Activated naive CD4-positive, alpha-beta T cell treated with anti-CD3 and anti-CD28 coated beads, Interleukin-2, amount 50 U/mL, for 72 hours (primary cell): ENCODE results near the gene RIN3. TPM values are rescaled to one million over a fixed set of nuclear protein-coding genes. Genes with fewer than 3 reads are reported as not detected.
"Not testable (repeated sequence)": the region's sequence is repeated elsewhere in the genome, so short reads cannot be mapped to it uniquely, and the experiment has no call there.

Experiments used
- ATAC-seq, 2 donors: fragments of 150-1000 bp; cut with Tn5 transposase; 2 replicates each; pipeline ENCODE4 v1.10.0; 2021; ENCODE audit warnings: mild to moderate bottlenecking in 2 of 2, moderate library complexity in 2 of 2
- DNase-seq, 2 donors: peaks; one replicate each; pipeline ENCODE4 v3.0.0; 2021 to 2022; ENCODE audit warnings: low spot score in 2 of 2
- H3K27ac Mint-ChIP-seq, 2 donors: one replicate each; pipeline ENCODE4 v1.8.0; 2022; ENCODE audit warnings: mild to moderate bottlenecking in 2 of 2, mixed read lengths in 2 of 2
- H3K36me3 Mint-ChIP-seq, 2 donors: one replicate each; pipeline ENCODE4 v1.8.0; 2022; ENCODE audit warnings: mixed read lengths in 2 of 2
- H3K9me3 Mint-ChIP-seq, 2 donors: one replicate each; pipeline ENCODE4 v1.8.0; 2022; ENCODE audit warnings: mixed read lengths in 2 of 2
- total RNA-seq, 2 donors: library from RNA; stranded (reverse); gene quantifications; one replicate each; pipeline ENCODE4 v1.2.3, GENCODE V29; 2022

RIN3 gene
- total RNA-seq, 2 donors from 2014 or later, result 21.1 to 27.9 TPM

- peaks cover 47 to 65% of the 10 kb centered on the region in 2 donors for H3K36me3 Mint-ChIP-seq
- H3K27ac Mint-ChIP-seq, result no peak overlapping the region
- DNase-seq (no peak), ATAC-seq (no peak)
- H3K9me3 Mint-ChIP-seq, result peaks cover 24 to 49% of the 10 kb centered on the region in 2 donors
Measured at GRCh38 chr14:92624764-92625163, 111.2 kb downstream of the RIN3 start.

- DNase-seq (no peak), ATAC-seq (no peak)
- H3K36me3 Mint-ChIP-seq, result peaks cover 47 to 63% of the 10 kb centered on the region in 2 donors
- peaks cover 24 to 49% of the 10 kb centered on the region in 2 donors for H3K9me3 Mint-ChIP-seq
- H3K27ac Mint-ChIP-seq, result no peak overlapping the region
Measured at GRCh38 chr14:92625213-92625612, 111.6 kb downstream of the RIN3 start.

GRCh38 chr14:92626041-92626440 lies 112.5 kb downstream of the RIN3 start:
- Mint-ChIP-seq H3K27ac (no peak overlapping the region), H3K9me3 (peaks cover 24 to 49% of the 10 kb centered on the region in 2 donors), H3K36me3 (peaks cover 47 to 58% of the 10 kb centered on the region in 2 donors)
- DNase-seq (no peak), ATAC-seq (no peak)

GRCh38 chr14:92627707-92628215 lies 114.2 kb downstream of the RIN3 start:
- ATAC-seq (no peak), DNase-seq (no peak)
- Mint-ChIP-seq H3K36me3 (peaks cover 31 to 41% of the 10 kb centered on the region in 2 donors), H3K9me3 (peaks cover 11 to 34% of the 10 kb centered on the region in 2 donors), H3K27ac (no peak overlapping the region)

- peak overlapping the region; percentile 14 to 69 for H3K27ac Mint-ChIP-seq
- peaks cover 31 to 38% of the 10 kb centered on the region in 2 donors for H3K36me3 Mint-ChIP-seq
- DNase-seq (no peak), ATAC-seq (no peak)
- H3K9me3 Mint-ChIP-seq, result peaks cover 11 to 34% of the 10 kb centered on the region in 2 donors
Measured at GRCh38 chr14:92628636-92629035, 115.1 kb downstream of the RIN3 start.

GRCh38 chr14:92630367-92630766 lies 116.8 kb downstream of the RIN3 start:
- Mint-ChIP-seq H3K36me3 (peaks cover 20 to 33% of the 10 kb centered on the region in 2 donors), H3K9me3 (peaks cover 11 to 27% of the 10 kb centered on the region in 2 donors)

DNA sequence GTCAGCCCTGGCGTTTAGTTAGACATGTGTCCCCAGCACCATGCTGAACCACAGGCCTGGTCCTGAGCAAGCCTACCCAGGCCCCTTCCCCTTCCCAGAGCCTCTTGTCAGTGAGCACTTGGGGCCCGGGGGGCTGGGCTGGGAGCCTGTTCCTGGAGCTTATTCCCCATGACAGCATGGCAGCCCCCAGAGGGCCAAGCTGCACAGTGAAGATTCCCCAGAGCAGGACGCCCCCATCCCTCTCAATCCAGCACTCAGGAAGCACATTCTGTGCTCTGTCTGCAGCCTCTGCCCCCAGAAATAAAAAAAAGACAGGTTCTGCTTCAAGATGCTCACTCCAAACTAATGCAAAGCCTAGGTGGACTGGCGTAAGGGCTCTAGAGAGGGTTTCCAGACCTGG lies 117.5 kb downstream of the RIN3 start:
- Mint-ChIP-seq H3K36me3 (peaks cover 17 to 28% of the 10 kb centered on the region in 2 donors), H3K27ac (no peak overlapping the region), H3K9me3 (peaks cover 11 to 20% of the 10 kb centered on the region in 2 donors)
- ATAC-seq (no peak), DNase-seq (no peak)

More at GRCh38 chr14:92630367-92630766, 116.8 kb downstream of the RIN3 start:
- ATAC-seq, result no peak
- no peak for DNase-seq
- no peak overlapping the region for H3K27ac Mint-ChIP-seq

- Mint-ChIP-seq H3K27ac (no peak overlapping the region), H3K9me3 (peaks cover 4% of the 10 kb centered on the region in 2 donors), H3K36me3 (peaks cover 4 to 12% of the 10 kb centered on the region in 2 donors)
- no peak for DNase-seq
- no peak for ATAC-seq
Measured at GRCh38 chr14:92632546-92633273, 119.1 kb downstream of the RIN3 start.

DNA sequence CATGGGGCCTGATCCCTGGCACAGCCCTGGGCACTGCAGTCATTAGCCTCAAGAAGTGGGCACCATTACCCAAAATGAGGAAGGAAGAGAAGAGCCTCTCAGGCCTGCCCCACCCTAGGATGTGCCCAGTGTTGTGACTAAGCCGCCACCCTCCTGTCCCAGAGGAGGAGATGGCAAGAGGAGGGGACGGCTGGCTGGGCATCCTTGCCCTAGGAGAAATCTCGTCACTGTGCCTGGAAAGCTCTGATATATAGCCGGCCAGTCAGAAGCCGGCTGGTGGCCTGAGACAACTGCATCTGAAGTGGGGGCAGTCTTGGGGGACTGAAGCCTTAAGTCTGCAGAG lies 119.7 kb downstream of the RIN3 start:
- Mint-ChIP-seq H3K36me3 (peaks cover 0 to 6% of the 10 kb centered on the region in 2 donors), H3K9me3 (no peaks in the 10 kb centered on the region), H3K27ac (no peak overlapping the region)
- no peak for DNase-seq
- no peak for ATAC-seq

DNA sequence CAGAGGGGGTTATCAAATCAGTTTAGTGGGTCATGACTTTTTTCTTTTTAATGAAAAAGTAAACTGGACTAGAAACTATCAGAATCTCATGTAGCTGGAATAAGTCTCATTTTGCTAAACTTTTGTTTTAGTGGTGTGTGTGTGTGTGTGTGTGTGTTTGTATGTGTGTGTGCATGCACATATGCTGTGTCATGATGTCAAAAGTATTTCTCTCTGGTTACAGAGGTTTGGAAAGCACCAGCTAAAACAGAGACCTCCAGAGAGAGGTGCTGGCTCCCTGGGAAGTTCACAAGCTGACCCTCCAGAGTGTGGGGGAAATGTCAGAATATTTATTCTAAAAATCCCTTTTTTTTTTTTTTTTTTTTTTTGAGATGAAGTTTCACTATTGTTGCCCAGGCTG lies 120.1 kb downstream of the RIN3 start:
- Mint-ChIP-seq H3K27ac (no peak overlapping the region), H3K36me3 (peaks cover 0 to 4% of the 10 kb centered on the region in 2 donors), H3K9me3 (no peaks in the 10 kb centered on the region)
- ATAC-seq (no peak), DNase-seq (no peak)

DNA sequence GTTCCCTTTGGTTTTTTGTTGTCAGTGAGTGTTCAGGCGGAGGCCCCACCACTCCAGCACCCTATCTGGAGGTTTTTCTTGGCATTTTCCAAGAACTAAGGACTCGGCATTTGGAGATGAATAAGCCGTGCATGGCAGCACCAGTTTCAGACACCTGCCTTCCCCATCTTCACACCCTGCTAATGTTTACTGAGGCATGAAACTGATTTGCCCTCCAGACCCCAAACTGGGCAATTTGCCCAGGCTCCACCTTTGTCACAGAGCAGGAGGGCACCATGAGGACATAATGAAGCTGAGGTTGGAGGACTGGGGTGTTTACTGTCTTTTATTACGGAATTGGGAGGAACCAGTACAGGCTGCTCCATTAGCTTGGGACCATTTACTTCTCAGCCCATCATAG lies 121.5 kb downstream of the RIN3 start:
- H3K27ac Mint-ChIP-seq, result no peak overlapping the region
- no peak for ATAC-seq
- no peaks in the 10 kb centered on the region for H3K36me3 Mint-ChIP-seq
- DNase-seq, result no peak
- no peaks in the 10 kb centered on the region for H3K9me3 Mint-ChIP-seq

DNA sequence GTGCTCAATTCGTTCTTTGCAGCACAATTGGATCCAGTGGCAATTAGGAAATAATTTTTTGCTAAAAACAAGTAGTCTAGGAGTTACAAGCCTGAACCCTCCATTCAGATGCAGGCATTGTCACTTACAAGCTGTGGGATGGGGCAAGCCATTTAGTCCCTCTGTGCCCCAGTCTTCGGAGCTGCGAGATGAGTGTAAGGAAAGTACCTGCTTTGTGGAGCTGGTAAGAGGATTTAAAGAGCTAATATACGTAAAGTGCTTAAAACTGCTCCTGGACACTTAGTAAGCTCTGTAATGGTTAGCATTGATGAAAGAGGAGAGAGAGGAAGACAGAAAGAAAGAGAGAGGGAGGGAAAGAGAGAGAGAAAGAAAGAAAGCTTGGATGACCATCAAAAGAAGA lies 122.3 kb downstream of the RIN3 start:
- H3K36me3 Mint-ChIP-seq, result no peaks in the 10 kb centered on the region
- H3K9me3 Mint-ChIP-seq, result no peaks in the 10 kb centered on the region
- DNase-seq (no peak), ATAC-seq (no peak)
- peak overlapping the region in 1 of 2 donors; percentile 71 for H3K27ac Mint-ChIP-seq

- H3K36me3 Mint-ChIP-seq, result no peaks in the 10 kb centered on the region
- DNase-seq (no peak), ATAC-seq (no peak)
- H3K27ac Mint-ChIP-seq, result no peak overlapping the region
- H3K9me3 Mint-ChIP-seq, result no peaks in the 10 kb centered on the region
Measured at GRCh38 chr14:92637228-92637627, 123.6 kb downstream of the RIN3 start.

DNA sequence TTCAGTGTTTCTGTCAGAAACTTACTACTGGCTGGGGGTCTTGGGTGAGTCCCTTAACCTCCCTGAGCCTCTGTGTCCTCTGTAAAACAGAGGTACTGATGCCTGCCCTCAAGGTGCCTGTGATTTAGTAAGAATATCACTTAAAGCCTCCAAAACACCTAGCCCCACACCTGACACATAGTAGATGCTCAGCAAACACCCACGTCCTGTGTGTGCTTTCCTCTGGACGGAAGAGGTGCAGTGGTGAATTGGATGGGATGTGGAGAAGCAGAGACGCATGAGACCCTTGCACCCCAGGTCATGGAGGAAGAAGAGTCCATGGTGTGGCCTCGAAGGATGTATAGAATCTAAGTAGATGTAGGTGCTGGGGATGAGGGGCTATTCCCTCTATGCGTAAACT lies 124.3 kb downstream of the RIN3 start:
- no peaks in the 10 kb centered on the region for H3K36me3 Mint-ChIP-seq
- no peaks in the 10 kb centered on the region for H3K9me3 Mint-ChIP-seq
- no peak for ATAC-seq
- DNase-seq, result no peak
- H3K27ac Mint-ChIP-seq, result peak overlapping the region; percentile 19 to 55

DNA sequence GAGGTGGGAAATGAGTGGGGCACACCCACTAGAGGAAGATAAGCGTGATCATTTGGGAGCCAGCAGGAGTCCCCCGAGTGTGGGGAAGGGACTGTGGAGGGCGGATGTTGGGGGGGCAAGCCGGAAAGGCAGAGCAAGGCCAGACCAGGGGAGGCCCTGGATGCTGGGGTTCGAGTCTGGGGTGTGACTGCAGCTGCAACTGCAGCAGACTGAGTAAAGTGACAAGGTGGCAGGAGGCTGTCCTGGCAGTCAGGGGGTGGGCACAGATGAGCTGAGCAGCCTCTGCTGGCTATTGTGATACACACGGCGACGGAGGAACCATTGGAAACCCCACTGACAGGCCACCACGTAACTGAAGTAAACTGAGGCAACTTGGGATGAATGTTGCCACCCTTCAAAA lies 124.7 kb downstream of the RIN3 start:
- Mint-ChIP-seq H3K36me3 (no peaks in the 10 kb centered on the region), H3K9me3 (no peaks in the 10 kb centered on the region), H3K27ac (peak overlapping the region; percentile 19 to 55)
- DNase-seq (no peak), ATAC-seq (no peak)

DNA sequence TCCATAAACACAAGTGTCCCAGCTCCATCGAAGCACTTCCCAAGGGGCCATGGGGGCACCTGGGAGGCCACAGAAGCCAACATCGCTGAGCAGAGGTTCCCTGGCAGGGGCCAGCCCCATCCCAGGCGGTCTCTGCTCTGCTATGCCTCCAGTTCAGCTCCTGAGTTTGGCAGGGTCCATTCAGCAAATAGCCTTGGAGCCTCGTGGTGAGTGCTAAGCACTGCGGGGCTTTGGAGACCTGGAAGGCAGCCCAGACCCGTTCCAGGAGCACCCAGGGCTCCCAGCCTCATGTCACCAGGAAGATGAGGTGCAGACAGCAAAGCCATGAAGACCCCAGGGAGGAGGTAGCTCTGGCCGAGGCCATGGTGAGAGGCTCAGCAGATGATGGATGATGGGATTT lies 125.3 kb downstream of the RIN3 start:
- DNase-seq, result no peak
- Mint-ChIP-seq H3K9me3 (no peaks in the 10 kb centered on the region), H3K27ac (no peak overlapping the region), H3K36me3 (no peaks in the 10 kb centered on the region)
- peak in 1 of 2 donors; percentile 41 for ATAC-seq

DNA sequence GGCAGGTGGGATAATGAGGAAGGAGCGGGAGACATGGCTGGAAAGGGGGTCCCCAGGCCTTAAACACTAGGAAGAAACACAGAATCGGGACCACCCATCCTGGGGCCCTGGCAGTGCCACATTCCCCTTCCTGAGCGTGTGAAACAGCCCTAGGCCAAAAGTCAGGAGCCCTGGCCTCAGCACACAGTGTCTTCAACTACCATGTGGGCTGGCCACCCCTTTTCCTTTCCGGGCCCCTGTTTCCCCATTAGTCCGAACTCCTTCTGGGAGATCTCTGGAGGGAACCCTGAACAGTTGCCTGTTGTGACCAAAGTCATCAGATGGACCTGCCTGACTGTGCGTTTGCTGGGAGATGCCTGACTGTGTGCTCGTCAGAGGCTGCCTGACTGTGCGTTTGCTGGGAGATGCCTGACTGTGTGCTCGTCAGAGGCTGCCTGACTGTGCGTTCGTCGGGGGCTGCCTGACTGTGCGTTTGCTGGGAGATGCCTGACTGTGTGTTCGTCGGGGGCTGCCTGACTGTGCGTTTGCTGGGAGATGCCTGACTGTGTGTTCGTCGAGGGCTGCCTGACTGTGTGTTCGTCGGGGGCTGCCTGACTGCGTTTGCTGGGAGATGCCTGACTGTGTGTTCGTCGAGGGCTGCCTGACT lies 126.0 kb downstream of the RIN3 start:
- not testable (repeated sequence) for H3K27ac Mint-ChIP-seq, DNase-seq, H3K36me3 Mint-ChIP-seq, ATAC-seq, H3K9me3 Mint-ChIP-seq

DNA sequence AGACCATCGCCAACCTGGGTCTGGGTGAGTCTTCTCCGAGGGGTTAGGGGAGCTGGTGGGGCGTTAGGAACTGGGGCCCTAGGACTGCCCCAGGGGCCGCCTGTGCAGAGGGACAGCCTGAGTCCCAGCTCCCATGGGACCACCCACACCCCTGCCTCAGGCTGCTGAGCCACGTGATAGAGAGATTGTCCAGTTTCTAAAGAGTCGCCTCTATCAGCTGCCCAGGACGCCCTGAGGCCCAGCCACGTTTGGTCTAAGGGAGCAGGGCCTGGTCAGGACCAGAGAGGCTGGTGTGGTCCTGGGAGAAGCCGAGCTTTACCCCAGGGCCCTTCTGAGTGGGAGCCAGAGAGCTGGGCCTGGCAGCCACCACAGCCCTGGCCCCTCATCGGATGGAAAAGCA lies 127.7 kb downstream of the RIN3 start:
- Mint-ChIP-seq H3K9me3 (peaks cover 4 to 6% of the 10 kb centered on the region in 2 donors), H3K36me3 (peaks cover 11 to 23% of the 10 kb centered on the region in 2 donors), H3K27ac (no peak overlapping the region)
- DNase-seq, result no peak
- ATAC-seq, result no peak
